ENCODE measurements around the gene SERGEF.
A peak's percentile ranks its signal among the peaks of the same experiment; 100 is the strongest.

Gene SERGEF

DNA sequence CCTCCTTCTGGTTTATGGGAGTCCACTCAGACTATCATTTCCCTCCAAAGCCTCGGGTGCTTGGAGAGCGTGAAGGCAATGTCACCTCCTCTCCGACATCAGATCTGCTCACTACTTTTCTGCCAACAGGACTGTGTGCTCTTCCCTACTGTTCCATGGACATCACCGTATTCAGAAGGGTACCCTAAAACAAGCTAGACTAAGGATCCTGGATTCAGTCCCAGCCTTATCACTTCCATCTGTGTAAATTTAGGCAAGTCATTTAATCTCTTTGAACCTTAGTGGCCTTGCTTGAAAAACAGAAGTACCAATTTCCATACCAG is 200.0 kb downstream of the SERGEF start:
- DNase-seq, result no peak

DNA sequence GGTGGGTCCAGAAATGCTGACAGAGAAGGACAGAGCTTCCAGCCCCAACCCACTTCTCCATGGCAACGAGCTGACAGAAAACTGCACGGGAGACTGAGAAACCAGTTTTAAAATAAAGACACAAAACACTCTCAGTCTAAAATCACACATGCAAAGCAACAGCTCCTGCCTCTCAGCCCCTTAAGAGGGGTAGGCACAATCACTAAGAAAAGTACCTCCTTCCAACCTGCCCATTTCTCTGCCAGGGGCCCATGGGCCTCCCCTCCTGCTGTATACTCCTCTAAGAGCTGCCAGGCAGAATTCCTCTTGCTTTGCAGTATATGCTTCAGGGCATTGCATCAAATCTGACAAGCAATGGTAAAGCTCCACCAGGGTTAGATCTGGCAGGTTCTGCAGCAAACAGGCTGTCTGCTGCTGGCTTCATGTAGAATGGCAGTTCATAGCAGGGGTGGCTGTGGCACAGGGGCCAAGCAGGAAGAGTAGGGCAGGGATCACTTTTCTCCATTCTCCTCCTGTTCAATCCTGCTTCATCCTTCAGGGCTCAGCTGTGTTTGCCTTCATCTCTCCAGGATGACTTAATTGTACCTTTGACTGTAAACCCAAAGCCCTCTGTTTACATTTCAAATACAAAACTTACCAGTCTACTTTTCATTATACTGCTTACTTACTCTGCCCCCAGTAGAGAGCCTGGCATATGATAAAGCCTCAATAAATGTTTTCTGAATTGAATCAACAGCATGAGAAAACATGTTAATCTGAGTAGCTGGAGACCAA is 200.6 kb downstream of the SERGEF start:
- peak; percentile 6 for DNase-seq

DNA sequence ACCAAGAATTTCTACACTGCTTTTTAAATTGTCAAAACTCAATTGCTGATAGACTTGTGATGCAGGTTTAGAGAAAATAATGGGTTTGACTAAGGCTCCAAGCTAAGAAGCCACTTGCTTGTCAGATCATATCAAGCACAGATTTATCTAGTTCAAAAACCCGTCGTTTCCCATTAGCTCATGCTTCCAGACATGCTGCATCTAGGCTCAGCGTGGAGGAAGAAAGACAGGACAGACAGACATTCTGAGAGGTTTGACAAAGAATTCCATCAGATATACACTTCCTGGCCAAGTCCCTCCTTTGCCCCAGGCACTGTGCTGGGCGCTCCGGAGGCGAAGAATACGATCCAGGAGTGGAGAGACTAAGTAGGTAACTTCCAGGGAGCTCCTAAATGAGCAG is 201.5 kb downstream of the SERGEF start:
- no peak for DNase-seq

DNA sequence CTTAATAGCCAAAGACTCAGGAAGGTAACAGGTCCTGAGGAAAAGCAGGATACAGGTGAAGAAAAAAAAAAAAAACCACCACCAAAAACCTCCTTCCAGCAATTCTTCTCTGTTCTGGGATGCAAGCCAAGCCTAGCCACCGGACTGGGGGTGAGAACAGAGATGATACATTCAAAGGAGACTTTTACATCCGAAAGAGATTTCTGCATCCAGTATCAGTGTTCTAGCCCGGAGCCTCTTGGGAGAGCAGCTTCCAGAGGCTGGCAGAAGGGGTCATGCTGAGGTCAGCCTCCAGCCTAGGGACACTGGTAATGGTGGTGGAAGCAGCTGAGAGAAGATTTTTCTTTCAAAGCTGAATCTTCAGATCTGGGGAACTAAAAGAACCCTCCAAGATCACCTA is 202.1 kb downstream of the SERGEF start:
- no peak for DNase-seq

DNA sequence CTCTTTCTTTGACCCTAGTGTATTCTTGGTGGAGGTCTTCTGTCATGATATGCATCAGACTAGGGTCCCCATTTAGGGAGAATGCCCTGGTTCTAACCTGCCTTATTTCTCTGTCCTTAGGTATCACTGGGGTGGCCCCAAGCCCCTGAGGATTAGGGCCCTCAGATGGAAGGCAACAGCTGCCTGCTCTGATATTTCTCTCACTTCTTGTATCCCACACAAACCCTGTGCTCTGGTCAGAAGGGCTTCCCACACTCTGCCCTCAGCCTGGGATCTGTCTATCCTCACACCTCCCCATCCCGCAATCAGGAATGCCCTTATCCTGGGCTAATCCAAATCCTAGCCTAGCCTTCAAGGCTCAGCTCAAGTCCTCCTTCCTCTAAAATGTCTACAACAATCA is 202.8 kb downstream of the SERGEF start:
- DNase-seq, result no peak

DNA sequence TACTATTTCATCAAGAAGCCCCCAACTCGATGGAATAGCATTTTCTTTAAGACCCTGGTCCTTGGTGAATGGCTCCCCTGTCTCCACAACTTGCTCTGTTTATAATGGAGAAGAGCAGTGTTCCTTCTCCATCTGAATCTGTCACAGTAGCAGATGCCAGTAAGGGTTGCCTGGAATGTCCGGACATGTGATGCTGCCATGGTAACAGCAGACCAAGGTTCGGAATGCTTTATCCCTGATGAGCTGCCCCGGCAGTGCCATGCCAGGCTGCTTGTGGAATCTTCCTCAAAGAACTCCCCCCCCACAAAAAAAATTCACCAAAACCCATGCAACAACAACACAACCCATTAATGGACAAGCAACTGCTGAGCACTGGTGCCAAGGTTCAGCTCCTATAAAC is 205.8 kb downstream of the SERGEF start:
- DNase-seq, result no peak

DNA sequence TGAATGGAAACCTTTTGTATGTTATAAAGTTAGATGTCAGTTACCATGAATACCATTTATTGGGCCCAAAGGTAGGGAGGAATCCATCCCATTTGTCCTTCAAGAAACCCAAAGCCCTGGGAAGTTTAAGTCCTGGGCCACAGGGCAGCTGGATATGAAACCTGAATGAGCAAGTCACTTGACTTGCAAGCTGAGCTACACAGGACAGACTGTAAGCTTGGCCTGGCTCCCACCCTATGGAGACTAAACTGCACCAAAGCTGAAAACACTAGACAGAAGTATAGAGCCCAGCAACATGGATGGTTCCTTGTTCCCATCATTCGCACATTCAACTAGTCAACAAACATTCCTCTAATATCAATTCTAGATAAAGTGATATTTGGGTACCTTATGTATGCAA is 207.0 kb downstream of the SERGEF start:
- DNase-seq, result no peak

DNA sequence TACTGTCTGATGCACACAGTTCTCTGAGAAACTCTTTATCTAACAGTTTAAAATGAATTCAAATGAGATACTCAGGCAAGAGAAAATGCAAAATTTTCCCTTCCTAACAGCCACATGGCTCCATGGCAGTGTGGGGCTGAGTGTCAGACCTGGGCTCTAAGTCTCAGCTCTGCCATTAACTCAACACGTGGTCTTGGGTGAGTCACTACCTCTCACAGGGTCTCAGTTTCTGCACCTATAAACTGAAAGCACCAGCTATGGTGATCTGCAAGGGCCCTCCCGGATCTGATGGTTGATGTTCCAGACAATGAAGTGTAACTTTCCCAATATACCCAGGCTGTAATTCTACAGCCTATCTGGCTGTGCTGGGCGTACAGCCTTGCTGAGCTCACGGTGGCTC is 207.8 kb downstream of the SERGEF start:
- DNase-seq, result no peak

DNA sequence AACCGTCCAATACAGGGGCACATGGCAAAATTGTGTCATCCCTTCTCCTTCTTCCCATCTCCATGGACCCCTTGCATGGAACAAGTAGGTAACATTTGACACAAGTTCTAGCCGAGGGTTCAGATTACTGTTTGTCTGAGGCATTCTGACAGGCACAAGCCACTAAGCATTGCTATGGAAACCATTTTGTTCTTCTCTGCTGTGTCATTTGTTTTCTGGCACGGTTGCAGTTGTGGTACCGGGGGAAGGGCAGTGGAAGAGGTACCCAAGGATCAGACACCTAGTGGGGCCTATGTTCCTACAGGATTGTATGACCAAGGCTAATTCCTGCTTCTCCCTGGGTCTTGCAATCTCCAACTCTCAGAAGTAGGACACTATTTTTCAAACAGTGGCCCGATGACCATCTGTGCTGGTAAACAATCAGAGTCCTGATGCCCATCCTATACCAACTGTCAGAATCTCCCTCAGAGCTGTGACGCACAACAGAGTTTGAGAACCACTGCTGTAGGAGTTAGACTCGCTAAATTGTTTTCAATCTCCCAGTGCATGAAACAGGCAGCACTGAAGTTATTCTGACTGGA is 209.0 kb downstream of the SERGEF start:
- DNase-seq, result no peak

DNA sequence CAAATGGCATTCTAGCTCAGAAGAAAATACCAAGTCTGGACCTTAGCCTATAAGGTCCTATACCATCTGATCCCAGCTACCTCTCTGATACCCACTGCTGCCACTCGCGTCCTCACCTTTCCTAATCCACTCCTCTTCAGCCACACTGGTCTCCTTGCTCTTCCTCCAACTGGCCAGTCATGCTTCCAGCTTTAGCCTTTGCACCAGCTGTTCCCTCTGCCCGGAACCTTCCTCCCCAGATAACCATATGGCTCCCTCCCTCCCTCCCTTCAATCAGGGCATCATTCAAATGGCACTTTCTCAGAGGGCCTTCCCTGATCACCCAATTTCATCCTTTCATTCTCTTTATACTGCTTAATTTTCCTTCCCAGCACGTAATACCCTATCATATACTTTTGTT is 210.4 kb downstream of the SERGEF start:
- no peak for DNase-seq

DNA sequence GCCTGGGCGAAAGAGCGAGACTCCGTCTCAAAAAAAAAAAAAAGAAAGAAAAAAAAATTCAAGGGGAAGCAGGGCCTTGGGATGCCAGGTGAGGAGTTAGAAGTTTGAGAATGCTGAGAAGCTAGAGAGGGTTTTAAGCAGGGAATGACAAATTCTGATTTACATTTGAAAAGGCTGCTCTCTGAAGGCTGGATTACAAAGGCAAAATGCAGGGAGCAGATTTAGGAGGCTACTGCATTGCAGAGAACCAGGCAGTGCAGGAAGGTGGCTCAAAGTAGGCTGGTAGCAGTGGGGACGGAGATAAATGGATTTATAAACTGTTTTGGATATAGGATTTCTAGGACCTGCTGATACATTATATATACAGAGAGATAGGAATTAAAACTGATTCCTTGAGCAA is 211.7 kb downstream of the SERGEF start:
- DNase-seq, result no peak

DNA sequence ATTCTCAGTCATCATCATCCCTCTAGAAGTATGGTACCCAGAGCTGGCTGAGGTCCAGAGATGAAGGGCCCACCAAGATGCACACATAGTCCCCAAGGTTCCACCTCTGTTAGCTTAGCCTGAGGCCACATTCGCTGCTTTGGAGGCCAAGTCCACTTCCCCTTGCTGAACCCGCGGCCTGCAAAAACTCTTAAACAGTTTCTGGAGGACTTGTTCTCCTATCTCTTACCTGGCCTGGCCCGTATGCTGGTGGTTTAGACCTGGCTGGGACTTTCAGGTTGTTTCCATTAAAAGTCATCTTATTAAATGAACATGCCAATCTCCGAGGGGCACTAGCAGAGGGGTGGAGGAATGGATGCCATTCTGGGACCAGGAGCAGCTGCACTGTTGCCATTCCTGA is 213.7 kb downstream of the SERGEF start:
- DNase-seq, result no peak

DNA sequence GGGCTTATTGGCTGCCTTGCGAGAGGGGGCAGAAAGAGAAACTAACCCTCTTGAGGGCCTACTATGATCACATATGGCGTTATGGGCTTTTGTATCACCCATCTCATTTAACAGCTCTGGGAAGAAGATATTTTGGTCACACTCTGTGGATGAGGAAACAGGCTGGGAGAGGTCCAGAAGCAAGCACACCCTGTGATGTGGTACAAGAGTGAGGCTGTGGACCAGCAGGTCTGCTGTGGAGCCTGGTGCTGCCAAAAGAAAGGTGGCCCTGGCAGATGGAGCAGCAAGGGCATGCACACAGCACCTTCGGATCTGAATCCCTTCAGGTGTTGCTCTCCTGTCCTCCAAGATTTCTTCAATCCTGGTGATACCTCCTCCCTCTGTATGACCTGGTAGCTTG is 214.1 kb downstream of the SERGEF start:
- DNase-seq, result no peak

DNA sequence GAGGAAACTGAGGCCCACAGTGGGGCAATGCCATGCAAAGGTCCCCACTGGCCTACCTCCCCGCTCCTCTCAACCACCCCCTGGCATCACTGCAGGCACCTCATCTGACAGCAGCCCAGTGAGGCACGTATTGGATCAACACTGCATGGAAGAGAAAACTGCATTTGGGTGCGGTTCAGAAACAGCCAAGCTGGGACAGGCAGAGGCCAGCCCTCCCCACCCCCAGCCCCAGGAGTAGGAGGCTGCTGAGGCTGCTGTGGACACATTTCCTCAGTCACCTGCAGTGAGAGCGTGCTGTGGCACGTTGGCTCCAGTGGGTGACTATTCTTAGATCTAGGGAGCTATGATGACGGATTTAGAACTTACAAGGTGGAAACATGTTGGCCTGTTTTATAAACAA is 214.6 kb downstream of the SERGEF start:
- no peak for DNase-seq

DNA sequence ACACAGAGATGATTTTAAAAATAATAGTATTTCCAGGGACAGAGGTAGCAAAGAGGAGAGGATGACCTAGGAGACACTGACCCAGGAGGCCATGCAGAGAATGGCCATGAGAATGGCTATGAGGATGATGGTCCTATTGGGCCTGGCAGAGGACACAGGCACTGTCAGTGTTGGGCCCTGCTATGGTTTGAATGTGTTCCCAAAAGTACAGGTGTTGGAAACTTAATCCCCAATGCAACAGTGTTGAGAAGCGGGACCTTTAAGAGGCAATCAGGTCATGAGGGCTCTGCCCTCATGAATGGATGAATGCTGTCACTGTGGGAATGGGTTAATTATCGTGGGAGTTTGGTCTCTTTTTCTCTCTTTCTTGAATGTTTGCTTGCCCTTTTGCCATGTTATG is 216.7 kb downstream of the SERGEF start:
- no peak for DNase-seq

DNA sequence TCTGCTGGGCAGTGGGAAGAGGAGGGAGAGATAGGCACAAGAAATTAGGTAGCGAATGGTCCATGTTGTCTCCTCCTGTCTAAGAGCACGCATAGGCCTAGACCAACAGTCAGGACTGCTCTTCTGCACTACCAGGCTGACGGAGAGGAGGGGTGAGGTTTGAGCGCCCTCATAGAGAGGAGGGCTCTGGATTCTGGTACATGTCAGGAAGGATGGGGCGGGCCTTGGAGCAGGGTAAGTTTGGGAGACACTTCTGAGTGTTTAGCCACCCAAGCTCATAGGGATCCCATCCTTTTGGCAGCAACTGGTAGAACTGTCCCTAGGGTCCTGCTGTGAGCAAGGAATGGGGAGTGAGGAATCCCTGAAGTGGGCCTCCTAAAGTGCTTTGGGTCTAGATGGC is 217.9 kb downstream of the SERGEF start:
- DNase-seq, result no peak

DNA sequence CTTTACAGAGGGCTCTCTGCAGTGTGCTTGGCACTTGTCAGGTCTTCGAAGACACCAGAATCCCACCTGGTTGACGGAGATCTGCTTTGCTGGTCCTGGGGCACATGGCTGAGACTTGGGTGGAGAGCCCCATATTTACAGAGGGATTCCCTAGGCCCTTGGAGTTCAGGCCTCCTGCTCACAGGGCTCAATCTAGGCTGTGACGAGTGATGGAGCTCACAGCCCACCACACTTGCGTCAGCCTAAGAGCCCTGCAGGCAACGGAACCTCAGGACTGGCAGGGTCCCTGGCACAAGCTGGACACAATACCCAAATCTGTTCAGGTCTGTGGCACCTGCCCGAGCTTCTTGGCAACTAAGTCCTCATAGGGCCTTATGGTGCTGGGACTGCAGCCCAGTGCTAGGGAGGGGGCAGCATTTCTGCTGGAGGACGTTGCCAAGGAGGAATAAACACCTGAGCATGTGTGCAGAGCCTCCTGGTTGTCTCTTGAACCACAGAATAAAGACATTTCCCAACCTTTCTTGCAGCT is 219.1 kb downstream of the SERGEF start:
- no peak for DNase-seq

DNA sequence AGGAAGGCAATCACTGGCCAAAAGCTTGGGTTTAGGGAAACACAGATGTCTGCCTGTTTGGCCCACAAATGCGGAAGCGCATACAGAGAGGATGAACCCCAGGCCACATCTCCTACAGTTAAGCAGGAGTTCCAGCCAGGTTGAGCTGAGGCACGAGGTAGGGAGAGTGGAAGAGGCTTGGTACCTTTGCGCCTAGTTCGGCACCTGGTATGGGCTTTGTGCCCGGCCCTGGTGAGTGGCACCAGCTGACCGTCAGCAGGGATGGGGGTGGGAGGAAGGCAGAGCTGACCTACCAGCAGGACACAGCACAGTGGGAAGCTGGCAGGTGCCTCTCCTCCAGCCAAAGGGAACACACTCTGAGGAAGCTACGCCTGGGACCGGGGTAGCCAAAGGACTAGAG is 220.7 kb downstream of the SERGEF start:
- DNase-seq, result no peak

DNA sequence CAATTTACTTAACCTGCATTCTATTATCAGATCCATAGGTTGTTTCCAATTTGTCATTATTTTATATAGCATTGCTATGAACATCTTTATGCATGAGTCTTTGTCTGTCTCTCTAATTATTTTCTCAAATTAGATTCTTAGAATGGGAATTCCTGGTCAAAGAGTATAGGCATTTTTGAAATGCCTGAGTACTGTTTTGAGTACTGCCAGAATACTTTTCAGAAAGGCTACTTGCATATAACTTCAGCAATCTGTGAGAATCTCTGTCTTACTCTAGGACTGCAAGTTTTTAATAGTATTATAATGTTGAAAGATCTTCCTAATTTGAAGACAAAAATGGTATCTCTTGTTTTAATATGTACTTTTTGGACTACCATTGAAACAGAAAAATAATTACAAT is 221.7 kb downstream of the SERGEF start:
- no peak for DNase-seq

DNA sequence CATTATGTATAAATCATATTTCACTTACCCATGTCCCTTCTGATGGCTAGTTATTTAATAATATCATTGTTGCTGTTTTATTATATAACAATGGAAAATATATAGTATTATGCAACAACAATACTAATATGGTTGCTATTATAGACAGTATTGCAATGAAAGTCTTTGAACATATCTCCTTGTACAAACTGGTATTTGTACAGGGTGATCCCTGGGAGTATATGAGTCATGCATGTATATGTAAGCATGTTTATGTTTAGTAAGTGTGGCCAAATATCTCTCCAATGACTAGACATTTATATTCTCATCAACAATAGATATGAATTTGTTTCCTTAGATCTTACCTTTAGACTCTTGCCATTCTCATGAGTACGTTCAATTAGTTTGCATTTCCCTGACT is 222.4 kb downstream of the SERGEF start:
- DNase-seq, result no peak

DNA sequence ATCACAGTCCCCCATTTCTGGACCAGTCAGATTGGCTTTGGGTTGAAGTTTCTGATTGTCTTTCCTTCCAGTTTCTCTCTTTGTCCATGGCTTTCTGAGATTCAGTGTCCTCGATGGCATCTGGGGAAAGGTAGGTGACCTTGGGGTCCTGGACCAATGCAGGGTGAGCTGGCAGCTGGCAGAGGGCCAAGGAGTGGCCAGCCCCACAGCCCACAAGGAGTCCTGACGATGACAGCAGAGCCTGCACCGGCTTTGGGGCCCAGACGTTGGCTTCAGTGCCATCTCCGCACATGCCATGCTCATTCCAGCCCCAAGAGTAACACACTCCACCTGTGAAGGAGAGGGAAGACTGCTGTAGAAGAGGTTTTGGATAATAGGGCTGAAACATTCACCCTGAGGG is 224.8 kb downstream of the SERGEF start:
- DNase-seq, result no peak

DNA sequence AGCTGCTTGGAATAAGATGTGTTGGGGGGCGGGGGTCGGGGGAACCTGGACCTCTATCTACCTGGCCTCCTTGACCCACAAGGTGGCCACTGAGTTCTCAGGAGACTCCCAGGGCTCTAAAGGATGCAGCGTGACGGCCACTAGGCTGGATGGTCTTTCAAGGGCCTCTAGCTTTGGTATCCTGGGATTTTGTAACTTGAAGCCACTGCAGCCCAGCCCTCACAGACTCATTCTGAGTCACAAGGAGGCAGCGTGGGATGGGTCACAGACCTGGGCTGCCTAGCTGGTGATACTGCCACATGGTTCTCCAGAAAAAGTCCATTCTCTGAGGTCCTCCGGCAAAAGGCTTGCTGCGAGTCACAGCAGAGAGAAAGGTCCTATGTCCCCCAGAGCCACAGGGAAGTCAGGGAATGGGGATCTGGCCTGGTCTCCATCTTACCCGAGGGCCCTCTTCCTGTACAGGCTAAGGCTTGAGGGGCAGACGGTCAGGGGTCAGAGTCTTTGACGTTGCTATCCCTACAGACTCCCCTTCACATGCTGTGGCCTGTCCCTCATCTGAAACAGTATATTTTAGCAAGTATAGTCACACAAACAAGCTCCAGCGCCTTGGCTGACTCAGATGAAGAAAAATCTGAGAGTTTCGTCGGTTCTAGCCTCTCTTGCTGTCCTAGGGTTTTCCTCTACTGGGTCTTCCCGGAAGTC is 225.9 kb downstream of the SERGEF start:
- no peak for DNase-seq

DNA sequence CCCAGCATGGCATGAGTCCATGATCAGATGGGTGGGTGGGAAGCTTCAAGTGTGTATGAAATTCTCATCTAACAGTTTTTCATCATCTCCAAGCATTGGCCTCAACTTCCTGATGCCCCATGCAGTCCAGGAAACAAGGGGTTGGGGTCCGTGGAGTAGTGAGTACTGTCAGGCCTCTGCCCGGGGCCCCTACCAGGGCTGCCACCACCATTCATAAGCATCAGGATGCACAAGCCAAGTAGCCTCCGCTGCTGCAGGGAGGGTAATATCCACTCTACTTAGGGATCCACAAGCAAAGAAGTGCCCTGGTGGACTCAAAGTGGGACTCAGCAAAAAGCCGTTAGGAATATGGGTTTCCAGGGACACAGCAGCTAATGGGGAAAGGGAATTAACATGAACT is 229.0 kb downstream of the SERGEF start:
- DNase-seq, result no peak

All from right kidney (tissue), 1 donor.